Smooth muscle cell (in vitro differentiated cells): Measurements from ENCODE around the gene MRPS7. TPM values are rescaled to one million over a fixed set of nuclear protein-coding genes. Genes with fewer than 3 reads are reported as not detected.

ENCODE experiments used
- DNase-seq: peaks from one replicate; lab custom pipeline; 2025; ENCODE audit not compliant: unreplicated experiment; lab: John Stamatoyannopoulos, UW
- H2AFZ ChIP-seq: fragments of 200-600 bp; sonication (generic); 2 replicates; pipeline ENCODE4 v1.6.0; 2016; ENCODE audit warnings: antibody characterized with exemption, low read depth, mild to moderate bottlenecking
- H3F3A ChIP-seq: fragments of 200-600 bp; sonication (generic); 2 replicates; pipeline ENCODE4 v1.6.0; 2017; ENCODE audit warnings: antibody characterized with exemption, low read depth
- H3K27ac ChIP-seq: fragments of 200-600 bp; sonication (generic); 2 replicates; pipeline ENCODE4 v1.5.1; 2016; ENCODE audit warnings: low read depth, mild to moderate bottlenecking
- H3K27me3 ChIP-seq: fragments of 200-600 bp; sonication (generic); 2 replicates; pipeline ENCODE4 v1.6.1; 2016; ENCODE audit warnings: low read depth, mild to moderate bottlenecking
- H3K36me3 ChIP-seq: fragments of 200-600 bp; sonication (generic); 2 replicates; pipeline ENCODE4 v1.5.1; 2016; ENCODE audit warnings: low read depth
- H3K4me1 ChIP-seq: fragments of 200-600 bp; sonication (generic); 2 replicates; pipeline ENCODE4 v1.5.1; 2016; ENCODE audit warnings: low read depth
- H3K4me2 ChIP-seq: fragments of 200-600 bp; sonication (generic); 2 replicates; pipeline ENCODE4 v1.6.0; 2016; ENCODE audit warnings: mild to moderate bottlenecking
- H3K4me3 ChIP-seq: fragments of 200-600 bp; sonication (generic); 2 replicates; pipeline ENCODE4 v1.5.1; 2016; ENCODE audit warnings: mild to moderate bottlenecking
- H3K79me2 ChIP-seq: fragments of 200-600 bp; sonication (generic); 2 replicates; pipeline ENCODE4 v1.6.0; 2016; ENCODE audit warnings: low read depth, mild to moderate bottlenecking
- H3K9ac ChIP-seq: fragments of 200-600 bp; sonication (generic); 2 replicates; pipeline ENCODE4 v1.6.0; 2016; ENCODE audit warnings: low read depth
- H3K9me3 ChIP-seq: fragments of 200-600 bp; sonication (generic); replicated peaks from 2 replicates; pipeline ENCODE4 v1.5.1; 2016; ENCODE audit warnings: low read depth
- H4K20me1 ChIP-seq: fragments of 200-600 bp; sonication (generic); 2 replicates; pipeline ENCODE4 v1.6.0; 2016; ENCODE audit warnings: low read depth
- CTCF ChIP-seq: fragments of 200-600 bp; sonication (generic); IDR thresholded peaks from 2 replicates; pipeline ENCODE4 v1.5.1; 2017; ENCODE audit warnings: borderline replicate concordance, mild to moderate bottlenecking, antibody characterized with exemption; ENCODE audit not compliant: insufficient read depth, poor library complexity, severe bottlenecking
- WGBS: methylation state at CpG from one replicate; pipeline ENCODE4 v1.1.7; 2016; ENCODE audit warnings: low lambda C conversion rate; 5-methylcytosine and 5-hydroxymethylcytosine counted together
- polyA plus RNA-seq: library from polyadenylated mRNA; unstranded; fragments of >200 nt; fragmentation: Nextera tagmentation; extraction: Ambion mirVana; gene quantifications from 2 replicates; pipeline ENCODE4 v1.2.1, GENCODE V29; 2016
- total RNA-seq: library from RNA; depleted of rRNA; stranded (reverse); fragments of >200 nt; gene quantifications from 2 replicates; pipeline ENCODE4 v1.2.3, GENCODE V29; 2014

Gene MRPS7
- total and polyA plus RNA-seq, 2 experiments from 2014 or later = 35.1 to 97.2 TPM

GRCh38 chr17:75270966-75271232 lies 9.2 kb downstream of the MRPS7 start, which contains the start of gene MIF4GD:
Gene MIF4GD (minus strand): TSS chr17:75271231. CDS start chr17:75270195, 1,036 bp downstream.
- DNase-seq = no peak
- H3K79me2 ChIP-seq = no peaks in the 10 kb centered on the region
- H3F3A ChIP-seq = peaks cover 11% of the 10 kb centered on the region
- no peaks in the 10 kb centered on the region for H4K20me1 ChIP-seq
- no peaks in the 10 kb centered on the region for H3K36me3 ChIP-seq
- H3K4me1 ChIP-seq = peaks cover 8% of the 10 kb centered on the region
- peak within 1 kb of the TSS; percentile 91 for H3K4me3 ChIP-seq
- no peak for TF ChIP-seq CTCF
- peak within 1 kb of the TSS; percentile 43 for H3K27ac ChIP-seq
- H2AFZ ChIP-seq = peak within 1 kb of the TSS; percentile 91
- 0% methylated on average over 30 of the region's 39 CpGs for WGBS
- no peaks in the 10 kb centered on the region for H3K27me3 ChIP-seq
- H3K4me2 ChIP-seq = peak within 1 kb of the TSS; percentile 100
- peak within 1 kb of the TSS; percentile 70 for H3K9ac ChIP-seq
- H3K9me3 ChIP-seq = no peaks in the 10 kb centered on the region

- H4K20me1 ChIP-seq = no peaks in the 10 kb centered on the region
- no peaks in the 10 kb centered on the region for H3K27me3 ChIP-seq
- H3K4me3 ChIP-seq = peak overlapping the region; percentile 91
- peaks cover 8% of the 10 kb centered on the region for H3F3A ChIP-seq
- H2AFZ ChIP-seq = peak overlapping the region; percentile 82
- H3K4me2 ChIP-seq = peak overlapping the region; percentile 100
- no peaks in the 10 kb centered on the region for H3K36me3 ChIP-seq
- TF ChIP-seq CTCF = peak; percentile 66
- 1% methylated on average over 66 of the region's 74 CpGs for WGBS
- H3K27ac ChIP-seq = no peak overlapping the region
- H3K9ac ChIP-seq = peak overlapping the region; percentile 70
- H3K9me3 ChIP-seq = no peaks in the 10 kb centered on the region
- peaks cover 8% of the 10 kb centered on the region for H3K4me1 ChIP-seq
- peak; percentile 58 for DNase-seq
- no peaks in the 10 kb centered on the region for H3K79me2 ChIP-seq
These were observed 9.7 kb downstream of the MRPS7 start for GRCh38 chr17:75271233-75271954.

GRCh38 chr17:75271955-75272847 lies 10.5 kb downstream of the MRPS7 start:
- DNase-seq = no peak
- no peaks in the 10 kb centered on the region for H4K20me1 ChIP-seq
- no peak overlapping the region for H3K27ac ChIP-seq
- peak overlapping the region; percentile 100 for H3K4me2 ChIP-seq
- H3K36me3 ChIP-seq = no peaks in the 10 kb centered on the region
- 69% methylated on average over 24 of the region's 24 CpGs for WGBS
- H3K9ac ChIP-seq = no peak overlapping the region
- peak overlapping the region; percentile 91 for H3K4me3 ChIP-seq
- H3K4me1 ChIP-seq = peaks cover 8% of the 10 kb centered on the region
- no peaks in the 10 kb centered on the region for H3K27me3 ChIP-seq
- peaks cover 6% of the 10 kb centered on the region for H3F3A ChIP-seq
- H3K79me2 ChIP-seq = no peaks in the 10 kb centered on the region
- peak overlapping the region; percentile 82 for H2AFZ ChIP-seq
- TF ChIP-seq CTCF = no peak
- no peaks in the 10 kb centered on the region for H3K9me3 ChIP-seq
